Keratinocyte (primary cell): ENCODE data around the gene ANKRD10. TPM values are rescaled to one million over a fixed set of nuclear protein-coding genes. Genes with fewer than 3 reads are reported as not detected.
"Not testable (repeated sequence)": the region's sequence is repeated elsewhere in the genome, so short reads cannot be mapped to it uniquely, and the experiment has no call there.

ENCODE experiments used
- DNase-seq: peaks from one replicate; pipeline ENCODE4 v3.0.0-alpha.2; 2011; ENCODE audit warnings: low read depth, missing footprints, low spot score
- FAIRE-seq: peaks from 2 replicates; lab custom pipeline; 2011; peaks lifted over from hg19 to GRCh38; lab: Jason Lieb, UNC
- H2AFZ ChIP-seq: 2 replicates; pipeline ENCODE4 v1.6.0; 2012; ENCODE audit warnings: low read length, control low read depth, inconsistent platforms; ENCODE audit not compliant: control insufficient read depth
- H3K27ac ChIP-seq: 2 replicates; pipeline ENCODE4 v1.5.1; 2011; ENCODE audit warnings: low read length; ENCODE audit not compliant: control insufficient read depth, insufficient read depth
- H3K27me3 ChIP-seq: 3 replicates; pipeline ENCODE4 v1.6.0; 2011; ENCODE audit warnings: low read length; ENCODE audit not compliant: control insufficient read depth, insufficient read depth; ENCODE audit errors: extremely low read depth
- H3K36me3 ChIP-seq, 2 experiments: 2 replicates in 1 of 2; 3 replicates in 1 of 2; pipeline ENCODE4 v1.5.1; 2011; ENCODE audit warnings: low read length in 2 of 2, mild to moderate bottlenecking in 1 of 2; ENCODE audit not compliant: control insufficient read depth in 2 of 2, insufficient read depth in 2 of 2; ENCODE audit errors: extremely low read depth in 1 of 2
- H3K4me1 ChIP-seq: 3 replicates; pipeline ENCODE4 v1.5.1; 2011; ENCODE audit warnings: low read length; ENCODE audit not compliant: control insufficient read depth, insufficient read depth; ENCODE audit errors: extremely low read depth
- H3K4me2 ChIP-seq: 3 replicates; pipeline ENCODE4 v1.6.0; 2011; ENCODE audit warnings: low read depth, low read length; ENCODE audit not compliant: control insufficient read depth, insufficient read depth; ENCODE audit errors: extremely low read depth
- H3K4me3 ChIP-seq, 3 experiments: fragments of 200-600 bp in 1 of 3; sonication (generic) in 1 of 3; 2 replicates in 2 of 3; 3 replicates in 1 of 3; pipeline ENCODE4 v1.5.1; 2011 to 2016; ENCODE audit warnings: low read length in 3 of 3, mild to moderate bottlenecking in 3 of 3, control low read depth in 2 of 3, inconsistent platforms in 1 of 3, low read depth in 1 of 3, mixed read lengths in 1 of 3, mixed run types in 1 of 3, moderate library complexity in 1 of 3; ENCODE audit not compliant: control insufficient read depth in 2 of 3, insufficient read depth in 2 of 3; ENCODE audit errors: extremely low read depth in 1 of 3
- H3K79me2 ChIP-seq: 2 replicates; pipeline ENCODE4 v1.6.0; 2012; ENCODE audit warnings: low read length; ENCODE audit not compliant: control insufficient read depth, insufficient read depth
- H3K9ac ChIP-seq: 3 replicates; pipeline ENCODE4 v1.6.0; 2011; ENCODE audit warnings: low read length; ENCODE audit not compliant: control insufficient read depth, insufficient read depth; ENCODE audit errors: extremely low read depth
- H3K9me1 ChIP-seq: 3 replicates; pipeline ENCODE4 v1.6.0; 2011; ENCODE audit warnings: low read length; ENCODE audit not compliant: control insufficient read depth, insufficient read depth; ENCODE audit errors: extremely low read depth
- H3K9me3 ChIP-seq: 2 replicates; pipeline ENCODE4 v1.5.1; 2012; ENCODE audit warnings: low read depth, low read length; ENCODE audit not compliant: control insufficient read depth
- H4K20me1 ChIP-seq: 3 replicates; pipeline ENCODE4 v1.6.0; 2011; ENCODE audit warnings: low read length; ENCODE audit not compliant: control insufficient read depth, insufficient read depth; ENCODE audit errors: extremely low read depth
- CTCF ChIP-seq, 3 experiments: IDR thresholded peaks in 1 of 3; conservative IDR thresholded peaks in 1 of 3; optimal IDR thresholded peaks in 1 of 3; 2 replicates in 2 of 3; 3 replicates in 1 of 3; pipeline versions ENCODE3 to v1.5.1; 2011; ENCODE audit warnings: low read length in 3 of 3, mild to moderate bottlenecking in 3 of 3, moderate library complexity in 2 of 3, control low read depth in 1 of 3, inconsistent platforms in 1 of 3; ENCODE audit not compliant: insufficient read depth in 2 of 3; ENCODE audit errors: extremely low read depth in 1 of 3
- EZH2 ChIP-seq: IDR thresholded peaks from one replicate; pipeline ENCODE4 v1.6.1; 2012; ENCODE audit warnings: inconsistent platforms, mild to moderate bottlenecking, low read length, moderate library complexity
- dilution Hi-C: fragments of 300-500 bp; cut with MboI; formaldehyde crosslinking; loops from one replicate; pipeline ENCODE4 v1.7.0; 2020; ENCODE audit warnings: low sequenced_read_pairs; ENCODE audit not compliant: extremely low pct_ligation_motif_present
- polyA plus RNA-seq, 5 experiments: library from polyadenylated mRNA; depleted of rRNA in 3 of 5; stranded (reverse) in 3 of 5; stranded (forward) in 1 of 5; unstranded in 1 of 5; fragments of >200 nt; gene quantifications; 1 replicate in 1 of 5; 2 replicates in 3 of 5; 3 replicates in 1 of 5; pipeline versions ENCODE4 v1.2.1 to v1.2.3, GENCODE V29; 2011 to 2012; ENCODE audit warnings: missing spikeins in 2 of 5, low read depth in 1 of 5, low replicate concordance in 1 of 5

Gene ANKRD10
- polyA plus RNA-seq, 1 donor (not counting 4 experiments of a cell fraction or from before 2014, with no cell fraction given) = 58.1 TPM

- H3K36me3 ChIP-seq = no peaks in the 10 kb centered on the region
- peaks cover 3% of the 10 kb centered on the region for H3K9me3 ChIP-seq
- no peak overlapping the region for H3K27ac ChIP-seq
- no peak for TF ChIP-seq CTCF (optimal IDR thresholded peaks at IDR 0.05 in 1 of 3, IDR thresholded peaks at IDR 0.05 in 1 of 3, conservative IDR thresholded peaks at IDR 0.05 in 1 of 3; ENCODE audit: extremely low read depth in 1 of 3, insufficient read depth in 2 of 3, low read length in 3 of 3)
- TF ChIP-seq EZH2 = no peak
- FAIRE-seq (no peak), DNase-seq (no peak)
- no peaks in the 10 kb centered on the region for H3K79me2 ChIP-seq
- no peaks in the 10 kb centered on the region for H3K27me3 ChIP-seq
- H3K4me3 ChIP-seq = no peak overlapping the region
- dilution Hi-C loops = no loop called here
- no peaks in the 10 kb centered on the region for H4K20me1 ChIP-seq
- no peaks in the 10 kb centered on the region for H3K9me1 ChIP-seq
- no peak overlapping the region for H3K9ac ChIP-seq
- H2AFZ ChIP-seq = no peak overlapping the region
- peaks cover 13% of the 10 kb centered on the region for H3K4me1 ChIP-seq
- no peak overlapping the region for H3K4me2 ChIP-seq
Measured at GRCh38 chr13:110838867-110839538, 75.9 kb downstream of the ANKRD10 start.

- TF ChIP-seq EZH2 (no peak), CTCF (optimal IDR thresholded peaks at IDR 0.05 in 1 of 3, IDR thresholded peaks at IDR 0.05 in 1 of 3, conservative IDR thresholded peaks at IDR 0.05 in 1 of 3; ENCODE audit: extremely low read depth in 1 of 3, insufficient read depth in 2 of 3, low read length in 3 of 3) (no peak)
- Histone ChIP-seq H3K9me1 (no peaks in the 10 kb centered on the region), H3K27ac (no peak overlapping the region), H3K36me3 (no peaks in the 10 kb centered on the region), H3K9ac (no peak overlapping the region), H3K4me1 (peaks cover 13% of the 10 kb centered on the region), H2AFZ (no peak overlapping the region), H3K4me3 (no peak overlapping the region), H3K4me2 (no peak overlapping the region), H3K27me3 (peaks cover 2% of the 10 kb centered on the region), H3K79me2 (no peaks in the 10 kb centered on the region), H4K20me1 (no peaks in the 10 kb centered on the region), H3K9me3 (peaks cover 3% of the 10 kb centered on the region)
- FAIRE-seq = peak; percentile 9
- dilution Hi-C loops = no loop called here
- no peak for DNase-seq
Measured at GRCh38 chr13:110838116-110838515, 76.8 kb downstream of the ANKRD10 start.

GRCh38 chr13:110837397-110838061 lies 77.3 kb downstream of the ANKRD10 start:
- H3K36me3 ChIP-seq, H3K4me2 ChIP-seq, H3K27ac ChIP-seq, H3K9me1 ChIP-seq, H3K9ac ChIP-seq, H3K9me3 ChIP-seq, H3K79me2 ChIP-seq, FAIRE-seq, H2AFZ ChIP-seq, DNase-seq, H3K27me3 ChIP-seq, H3K4me3 ChIP-seq, H4K20me1 ChIP-seq, dilution Hi-C loops: not testable (repeated sequence)
- H3K4me1 ChIP-seq = peaks cover 13% of the 10 kb centered on the region
